ENCODE results near the gene TTYH2.

DNA sequence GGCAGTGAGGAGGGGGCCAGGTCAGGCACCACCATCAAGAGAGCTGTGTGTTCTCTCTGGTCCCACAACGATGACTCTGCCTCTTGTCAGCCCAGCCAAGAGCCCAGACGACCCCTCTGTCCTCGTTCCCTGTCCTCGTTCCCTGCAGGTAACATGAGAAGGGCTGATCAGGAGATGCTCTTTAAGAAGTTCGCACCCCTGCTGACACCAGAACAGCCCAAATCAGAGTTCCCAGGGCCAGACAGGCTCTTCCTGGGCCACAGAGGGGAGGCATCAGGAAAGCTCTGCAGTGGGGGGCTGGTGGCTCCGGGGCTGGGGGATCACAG lies 47.1 kb downstream of the TTYH2 start:
- TF ChIP-seq CTCF (IDR thresholded peaks at IDR 0.05): no peak
- no peak for TF ChIP-seq POLR2A (IDR thresholded peaks at IDR 0.05)

Data from right lobe of liver (tissue), 4 donors.